BLaER1 (cell line): ENCODE measurements around the gene PIP4K2A.

ENCODE experiments used
- H3K27ac ChIP-seq: shearing (Covaris generic); formaldehyde crosslinking; 2 replicates; pipeline ENCODE4 v1.8.1; 2022
- H3K27me3 ChIP-seq: shearing (Covaris generic); formaldehyde crosslinking; 2 replicates; pipeline ENCODE4 v1.8.1; 2022
- H3K36me3 ChIP-seq: shearing (Covaris generic); formaldehyde crosslinking; 2 replicates; pipeline ENCODE4 v1.8.1; 2022
- H3K4me1 ChIP-seq: shearing (Covaris generic); formaldehyde crosslinking; 2 replicates; pipeline ENCODE4 v1.8.1; 2022
- H3K4me2 ChIP-seq: shearing (Covaris generic); formaldehyde crosslinking; 2 replicates; pipeline ENCODE4 v1.8.1; 2022
- H3K4me3 ChIP-seq: shearing (Covaris generic); formaldehyde crosslinking; 2 replicates; pipeline ENCODE4 v1.8.1; 2022
- H3K9ac ChIP-seq: shearing (Covaris generic); formaldehyde crosslinking; 2 replicates; pipeline ENCODE4 v1.8.1; 2022
- H3K9me3 ChIP-seq: shearing (Covaris generic); formaldehyde crosslinking; 2 replicates; pipeline ENCODE4 v1.8.1; 2022
- H4K20me1 ChIP-seq: shearing (Covaris generic); formaldehyde crosslinking; 2 replicates; pipeline ENCODE4 v1.8.1; 2022
- Cebpa-rat ChIP-seq: shearing (Covaris generic); IDR thresholded peaks from 2 replicates; pipeline ENCODE4 v1.8.1; 2022

PIP4K2A gene

DNA sequence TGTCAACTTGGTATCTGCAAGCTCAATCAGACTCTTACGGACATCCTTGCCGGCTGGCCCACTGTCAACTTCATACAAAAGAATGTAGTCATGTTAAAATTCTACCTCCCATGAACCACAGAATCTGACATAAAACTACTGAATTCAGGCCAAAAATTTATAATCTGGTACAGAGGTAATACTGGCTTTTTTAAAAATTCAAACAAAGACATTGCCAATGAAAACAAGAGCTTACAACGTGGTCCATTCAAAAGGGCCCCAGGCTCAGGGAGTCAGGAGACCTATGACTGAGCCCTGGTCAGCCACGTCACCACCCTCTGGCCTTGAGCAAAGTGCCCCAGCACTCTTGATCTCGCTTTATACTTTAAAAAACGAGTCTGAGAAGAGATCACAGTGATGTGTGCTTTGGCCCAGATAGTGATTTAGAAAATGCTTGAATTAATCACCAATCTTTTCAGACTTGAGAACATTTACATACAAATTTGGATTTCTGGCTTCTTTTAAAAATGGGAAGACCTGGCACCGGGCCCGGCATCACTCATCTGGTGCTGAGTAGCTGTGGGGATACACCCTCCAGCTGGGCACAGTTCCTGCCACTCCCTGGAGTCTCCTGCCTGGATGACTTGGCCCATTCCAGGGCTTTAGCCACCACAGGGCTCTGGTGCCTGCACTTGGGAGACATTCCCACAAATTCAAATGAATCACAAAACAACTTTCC is 94.1 kb downstream of the PIP4K2A start:
- no peak overlapping the region for H3K9ac ChIP-seq
- H3K27ac ChIP-seq = no peak overlapping the region
- H3K4me1 ChIP-seq = peaks cover 7% of the 10 kb centered on the region
- peaks cover 47% of the 10 kb centered on the region for H4K20me1 ChIP-seq
- no peak for TF ChIP-seq Cebpa-rat
- H3K27me3 ChIP-seq = no peaks in the 10 kb centered on the region
- H3K4me3 ChIP-seq = no peak overlapping the region
- no peak overlapping the region for H3K4me2 ChIP-seq
- H3K9me3 ChIP-seq = peaks cover 4% of the 10 kb centered on the region; the same call in 1 of the 2 replicates
- H3K36me3 ChIP-seq = no peaks in the 10 kb centered on the region; the same call in 1 of the 2 replicates

DNA sequence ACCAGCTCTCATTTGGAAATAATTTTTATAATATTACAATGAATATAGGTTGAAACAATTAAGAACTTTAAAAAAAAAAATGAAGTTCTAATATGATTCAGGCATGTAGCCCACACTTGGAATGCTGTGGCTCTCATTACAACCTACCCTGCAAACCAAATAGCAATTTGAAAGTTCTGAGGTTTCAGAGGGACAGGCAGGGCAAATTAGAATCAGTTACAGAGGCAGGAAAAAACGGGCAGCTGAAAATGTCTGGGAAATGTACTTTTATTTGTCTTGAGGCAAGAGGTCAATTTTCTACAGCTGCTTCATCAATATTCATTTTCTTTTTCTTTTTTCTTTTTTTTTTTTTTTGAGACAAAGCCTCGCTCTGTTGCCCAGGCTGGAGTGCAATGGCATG is 95.3 kb downstream of the PIP4K2A start:
- Histone ChIP-seq H3K9ac (no peak overlapping the region), H3K4me1 (peaks cover 7% of the 10 kb centered on the region), H3K27ac (no peak overlapping the region)

GRCh38 chr10:22618078-22618785 is 96.1 kb downstream of the PIP4K2A start:
- no peaks in the 10 kb centered on the region for H3K27me3 ChIP-seq
- H3K36me3 ChIP-seq = no peaks in the 10 kb centered on the region; the same call in 1 of the 2 replicates
- no peak overlapping the region for H3K4me2 ChIP-seq
- H3K4me1 ChIP-seq = peaks cover 15% of the 10 kb centered on the region
- H3K9ac ChIP-seq = no peak overlapping the region
- no peak overlapping the region for H3K4me3 ChIP-seq
- peaks cover 62% of the 10 kb centered on the region for H4K20me1 ChIP-seq
- no peak for TF ChIP-seq Cebpa-rat
- peaks cover 4% of the 10 kb centered on the region; the same call in 1 of the 2 replicates for H3K9me3 ChIP-seq
- no peak overlapping the region for H3K27ac ChIP-seq

More for the DNA sequence above, 95.3 kb downstream of the PIP4K2A start:
- peaks cover 4% of the 10 kb centered on the region; the same call in 1 of the 2 replicates for H3K9me3 ChIP-seq
- no peak for TF ChIP-seq Cebpa-rat
- H3K27me3 ChIP-seq = no peaks in the 10 kb centered on the region
- H4K20me1 ChIP-seq = peaks cover 53% of the 10 kb centered on the region
- H3K4me2 ChIP-seq = no peak overlapping the region
- no peaks in the 10 kb centered on the region; the same call in 1 of the 2 replicates for H3K36me3 ChIP-seq
- no peak overlapping the region for H3K4me3 ChIP-seq

GRCh38 chr10:22617516-22617915 is 96.9 kb downstream of the PIP4K2A start:
- no peaks in the 10 kb centered on the region for H3K27me3 ChIP-seq
- H3K4me1 ChIP-seq = peaks cover 19% of the 10 kb centered on the region
- H3K4me3 ChIP-seq = no peak overlapping the region
- H3K9me3 ChIP-seq = peaks cover 4% of the 10 kb centered on the region; the same call in 1 of the 2 replicates
- no peak for TF ChIP-seq Cebpa-rat
- peaks cover 69% of the 10 kb centered on the region for H4K20me1 ChIP-seq
- H3K4me2 ChIP-seq = no peak overlapping the region
- no peaks in the 10 kb centered on the region; the same call in 1 of the 2 replicates for H3K36me3 ChIP-seq
- H3K27ac ChIP-seq = no peak overlapping the region
- H3K9ac ChIP-seq = no peak overlapping the region

GRCh38 chr10:22617051-22617450 is 97.3 kb downstream of the PIP4K2A start:
- H3K9ac ChIP-seq = no peak overlapping the region
- H3K4me2 ChIP-seq = no peak overlapping the region
- TF ChIP-seq Cebpa-rat = no peak
- no peaks in the 10 kb centered on the region for H3K36me3 ChIP-seq
- H4K20me1 ChIP-seq = peaks cover 70% of the 10 kb centered on the region
- H3K27me3 ChIP-seq = no peaks in the 10 kb centered on the region
- no peak overlapping the region for H3K4me3 ChIP-seq
- no peaks in the 10 kb centered on the region; the same call in 1 of the 2 replicates for H3K9me3 ChIP-seq
- H3K27ac ChIP-seq = no peak overlapping the region
- H3K4me1 ChIP-seq = peaks cover 24% of the 10 kb centered on the region

DNA sequence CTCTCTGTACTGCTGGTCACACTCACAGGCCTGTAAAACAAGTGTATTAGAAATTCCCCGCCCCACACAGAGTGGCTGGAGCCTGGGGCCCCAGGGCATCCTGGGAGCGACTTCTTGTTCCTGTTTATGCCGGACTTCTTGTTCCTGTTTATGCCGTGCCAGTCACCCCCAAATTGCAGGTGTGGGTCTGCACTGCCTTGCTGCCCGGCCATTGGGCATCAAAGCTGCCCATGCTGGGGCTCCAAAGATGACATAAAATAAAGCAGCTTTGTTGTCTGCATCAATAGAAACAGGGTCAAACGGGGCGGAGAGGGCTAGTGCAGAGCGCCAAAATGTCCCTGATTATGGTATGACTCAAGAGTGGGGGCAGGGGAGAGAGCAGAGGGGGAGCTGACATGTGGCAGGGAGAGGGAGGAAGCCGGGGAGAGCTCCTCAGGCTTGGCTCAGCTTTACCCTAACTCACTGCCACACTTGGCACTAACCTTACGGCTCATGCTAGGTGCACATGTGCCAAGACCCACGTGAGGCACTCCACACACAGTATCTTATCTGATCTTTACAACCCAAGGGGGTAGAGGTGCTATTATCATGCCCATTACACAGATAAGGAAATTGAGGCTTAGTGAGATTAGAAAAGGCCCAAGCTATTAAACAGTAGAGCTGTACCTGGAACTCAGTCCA is 98.4 kb downstream of the PIP4K2A start:
- no peak for TF ChIP-seq Cebpa-rat
- Histone ChIP-seq H3K36me3 (no peaks in the 10 kb centered on the region), H4K20me1 (peaks cover 60% of the 10 kb centered on the region), H3K27ac (no peak overlapping the region), H3K4me3 (no peak overlapping the region), H3K9me3 (no peaks in the 10 kb centered on the region), H3K4me1 (peaks cover 35% of the 10 kb centered on the region), H3K9ac (no peak overlapping the region), H3K27me3 (no peaks in the 10 kb centered on the region), H3K4me2 (no peak overlapping the region)

GRCh38 chr10:22615101-22615500 is 99.3 kb downstream of the PIP4K2A start:
- H3K4me3 ChIP-seq = no peak overlapping the region
- peaks cover 37% of the 10 kb centered on the region for H3K4me1 ChIP-seq
- H3K9me3 ChIP-seq = no peaks in the 10 kb centered on the region
- H3K27ac ChIP-seq = no peak overlapping the region
- no peak overlapping the region for H3K4me2 ChIP-seq
- no peaks in the 10 kb centered on the region for H3K27me3 ChIP-seq
- TF ChIP-seq Cebpa-rat = no peak
- peaks cover 5% of the 10 kb centered on the region; the same call in 1 of the 2 replicates for H3K36me3 ChIP-seq
- H3K9ac ChIP-seq = no peak overlapping the region
- H4K20me1 ChIP-seq = peaks cover 51% of the 10 kb centered on the region

DNA sequence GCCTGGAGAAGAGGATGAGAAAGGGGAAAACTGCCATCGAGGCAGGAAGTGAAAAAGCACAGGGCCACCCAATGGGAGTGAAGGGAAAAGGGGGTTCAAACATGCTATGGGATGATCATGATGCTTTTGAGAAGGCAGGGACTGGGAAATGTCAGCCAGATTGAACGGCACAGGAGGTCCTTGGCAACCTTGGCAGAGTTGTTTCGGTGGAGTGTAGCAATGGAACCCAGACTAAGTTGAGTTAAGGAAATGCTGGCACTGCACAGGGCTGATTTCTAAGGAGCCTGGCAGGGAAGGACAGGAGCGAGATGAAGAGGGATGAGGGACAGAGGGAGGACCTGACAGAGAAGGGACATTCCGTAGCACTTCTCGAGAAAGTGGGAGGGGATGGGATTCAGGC is 101.4 kb downstream of the PIP4K2A start:
- H3K27ac ChIP-seq = no peak overlapping the region
- H4K20me1 ChIP-seq = peaks cover 41% of the 10 kb centered on the region
- H3K27me3 ChIP-seq = no peaks in the 10 kb centered on the region
- H3K9ac ChIP-seq = no peak overlapping the region
- H3K4me3 ChIP-seq = no peak overlapping the region
- peaks cover 37% of the 10 kb centered on the region for H3K4me1 ChIP-seq
- no peak for TF ChIP-seq Cebpa-rat
- peaks cover 20% of the 10 kb centered on the region for H3K36me3 ChIP-seq
- no peaks in the 10 kb centered on the region for H3K9me3 ChIP-seq
- no peak overlapping the region for H3K4me2 ChIP-seq

- no peaks in the 10 kb centered on the region for H3K27me3 ChIP-seq
- H3K36me3 ChIP-seq = peaks cover 24% of the 10 kb centered on the region
- no peaks in the 10 kb centered on the region for H3K9me3 ChIP-seq
- no peak overlapping the region for H3K9ac ChIP-seq
- no peak overlapping the region for H3K27ac ChIP-seq
- no peak overlapping the region for H3K4me3 ChIP-seq
- H4K20me1 ChIP-seq = peaks cover 38% of the 10 kb centered on the region
- TF ChIP-seq Cebpa-rat = no peak
- H3K4me2 ChIP-seq = peak overlapping the region; percentile 52
- peaks cover 38% of the 10 kb centered on the region for H3K4me1 ChIP-seq
These were observed 102.1 kb downstream of the PIP4K2A start for GRCh38 chr10:22612318-22612717.
